ENCODE data around the gene PPP6R3. TPM values are rescaled to one million over a fixed set of nuclear protein-coding genes. Genes with fewer than 3 reads are reported as not detected.
"Not testable (repeated sequence)": the region's sequence is repeated elsewhere in the genome, so short reads cannot be mapped to it uniquely, and the experiment has no call there.

The PPP6R3 gene
- total and polyA plus RNA-seq, 2 experiments from 2014 or later = 31.5 to 108 TPM

DNA sequence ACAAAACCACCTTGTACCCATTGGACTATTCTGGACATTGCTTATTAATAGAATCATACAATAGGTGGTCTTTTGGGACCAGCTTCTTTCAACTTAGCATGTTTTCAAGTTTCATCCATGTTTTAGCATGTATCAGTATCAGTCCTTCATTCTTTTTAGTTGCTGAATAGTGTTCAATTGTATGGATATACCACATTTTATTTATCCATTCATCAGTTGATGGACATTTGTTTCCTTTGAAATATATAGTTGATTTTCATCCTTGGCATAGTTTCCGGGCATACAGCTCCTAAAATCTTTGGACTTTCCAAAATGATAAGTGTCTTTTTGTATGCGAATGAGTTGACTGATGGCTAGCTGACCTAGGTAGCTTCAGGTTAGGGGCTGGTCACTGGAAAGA, 12.2 kb downstream of the PPP6R3 start:
- Histone ChIP-seq H3K9me3 (ENCODE audit: low read depth) (no peaks in the 10 kb centered on the region), H3K4me1 (ENCODE audit: insufficient read depth) (peaks cover 17% of the 10 kb centered on the region), H3K27me3 (no peaks in the 10 kb centered on the region), H3K4me3 (no peak overlapping the region), H2AFZ (no peak overlapping the region), H3K27ac (no peak overlapping the region), H3K79me2 (peaks cover 92% of the 10 kb centered on the region), H3K9me2 (replicated peaks; ENCODE audit: insufficient read depth) (no peaks in the 10 kb centered on the region), H4K20me1 (ENCODE audit: insufficient read depth, poor library complexity, severe bottlenecking) (peaks cover 84% of the 10 kb centered on the region), H3K36me3 (replicated peaks; ENCODE audit: insufficient read depth, low read depth) (no peaks in the 10 kb centered on the region), H3K4me2 (no peak overlapping the region)
- TF ChIP-seq EZH2 (IDR thresholded peaks at IDR 0.05; ENCODE audit: borderline replicate concordance) (no peak), EZH2phosphoT487 (IDR thresholded peaks at IDR 0.05; ENCODE audit: low read depth, severe bottlenecking, unreplicated experiment) (no peak)
- TF ChIP-seq, protein P1, sequence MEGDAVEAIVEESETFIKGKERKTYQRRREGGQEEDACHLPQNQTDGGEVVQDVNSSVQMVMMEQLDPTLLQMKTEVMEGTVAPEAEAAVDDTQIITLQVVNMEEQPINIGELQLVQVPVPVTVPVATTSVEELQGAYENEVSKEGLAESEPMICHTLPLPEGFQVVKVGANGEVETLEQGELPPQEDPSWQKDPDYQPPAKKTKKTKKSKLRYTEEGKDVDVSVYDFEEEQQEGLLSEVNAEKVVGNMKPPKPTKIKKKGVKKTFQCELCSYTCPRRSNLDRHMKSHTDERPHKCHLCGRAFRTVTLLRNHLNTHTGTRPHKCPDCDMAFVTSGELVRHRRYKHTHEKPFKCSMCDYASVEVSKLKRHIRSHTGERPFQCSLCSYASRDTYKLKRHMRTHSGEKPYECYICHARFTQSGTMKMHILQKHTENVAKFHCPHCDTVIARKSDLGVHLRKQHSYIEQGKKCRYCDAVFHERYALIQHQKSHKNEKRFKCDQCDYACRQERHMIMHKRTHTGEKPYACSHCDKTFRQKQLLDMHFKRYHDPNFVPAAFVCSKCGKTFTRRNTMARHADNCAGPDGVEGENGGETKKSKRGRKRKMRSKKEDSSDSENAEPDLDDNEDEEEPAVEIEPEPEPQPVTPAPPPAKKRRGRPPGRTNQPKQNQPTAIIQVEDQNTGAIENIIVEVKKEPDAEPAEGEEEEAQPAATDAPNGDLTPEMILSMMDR (IDR thresholded peaks at IDR 0.05; ENCODE audit: poor library complexity) = no peak
- WGBS (ENCODE audit: low lambda C conversion rate, missing lambda C conversion rate) = 97% methylated on average over 2 of the region's 2 CpGs
- no peak for DNase-seq (ENCODE audit: low spot score)

DNA sequence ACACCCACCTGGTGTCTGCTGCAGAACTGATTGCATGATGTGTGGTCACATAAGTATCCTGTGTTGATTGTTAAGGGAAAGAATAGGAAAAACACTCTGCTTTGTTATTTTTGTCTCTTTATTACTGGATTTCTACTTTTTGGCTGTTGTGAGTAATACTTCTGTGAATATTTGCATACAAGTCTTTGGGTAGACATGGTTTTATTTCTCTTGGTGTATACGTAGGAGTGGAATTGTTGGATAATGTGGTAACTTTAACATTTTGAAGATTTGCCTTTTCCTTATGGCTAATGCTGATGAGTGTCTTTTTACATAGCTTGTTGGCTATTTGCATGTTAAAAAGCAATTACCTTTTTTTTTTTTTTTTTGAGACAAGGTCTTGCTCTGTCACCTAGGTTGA, 13.1 kb downstream of the PPP6R3 start:
- no peak for DNase-seq (ENCODE audit: low spot score)

DNA sequence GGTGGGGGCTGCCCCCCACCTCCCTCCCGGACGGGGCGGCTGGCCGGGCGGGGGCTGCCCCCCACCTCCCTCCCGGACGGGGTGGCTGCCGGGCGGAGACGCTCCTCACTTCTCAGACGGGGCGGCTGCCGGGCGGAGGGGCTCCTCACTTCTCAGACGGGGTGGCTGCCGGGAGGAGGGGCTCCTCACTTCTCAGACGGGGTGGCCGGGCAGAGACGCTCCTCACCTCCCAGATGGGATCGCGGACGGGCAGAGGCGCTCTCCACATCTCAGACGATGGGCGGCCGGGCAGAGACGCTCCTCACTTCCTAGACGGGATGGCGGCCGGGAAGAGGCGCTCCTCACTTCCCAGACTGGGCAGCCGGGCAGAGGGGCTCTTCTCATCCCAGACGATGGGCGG, 15.1 kb downstream of the PPP6R3 start:
- H3K9me2 ChIP-seq (replicated peaks; ENCODE audit: insufficient read depth); H3K27ac ChIP-seq; H3K9me3 ChIP-seq (ENCODE audit: low read depth); DNase-seq (ENCODE audit: low spot score); H3K27me3 ChIP-seq; H3K4me2 ChIP-seq; H2AFZ ChIP-seq; H3K36me3 ChIP-seq (replicated peaks; ENCODE audit: insufficient read depth, low read depth); H3K4me1 ChIP-seq (ENCODE audit: insufficient read depth); H3K4me3 ChIP-seq: not testable (repeated sequence)
- 100% methylated on average over 2 of the region's 34 CpGs for WGBS (ENCODE audit: low lambda C conversion rate, missing lambda C conversion rate)
- Histone ChIP-seq H4K20me1 (ENCODE audit: insufficient read depth, poor library complexity, severe bottlenecking) (peaks cover 83% of the 10 kb centered on the region), H3K79me2 (peaks cover 92% of the 10 kb centered on the region)

More for the DNA sequence above, 13.1 kb downstream of the PPP6R3 start:
- no peak for TF ChIP-seq EZH2 (IDR thresholded peaks at IDR 0.05; ENCODE audit: borderline replicate concordance)
- no peak for TF ChIP-seq EZH2phosphoT487 (IDR thresholded peaks at IDR 0.05; ENCODE audit: low read depth, severe bottlenecking, unreplicated experiment)
- TF ChIP-seq, protein P1 (IDR thresholded peaks at IDR 0.05; ENCODE audit: poor library complexity) = no peak
- H3K79me2 ChIP-seq = peaks cover 92% of the 10 kb centered on the region
- H3K4me2 ChIP-seq = no peak overlapping the region
- H3K4me3 ChIP-seq = no peak overlapping the region
- H3K9me2 ChIP-seq (replicated peaks; ENCODE audit: insufficient read depth) = no peaks in the 10 kb centered on the region
- H3K4me1 ChIP-seq (ENCODE audit: insufficient read depth) = peaks cover 13% of the 10 kb centered on the region
- no peaks in the 10 kb centered on the region for H3K9me3 ChIP-seq (ENCODE audit: low read depth)
- H4K20me1 ChIP-seq (ENCODE audit: insufficient read depth, poor library complexity, severe bottlenecking) = peaks cover 83% of the 10 kb centered on the region
- H2AFZ ChIP-seq = no peak overlapping the region
- H3K36me3 ChIP-seq (replicated peaks; ENCODE audit: insufficient read depth, low read depth) = no peaks in the 10 kb centered on the region
- H3K27me3 ChIP-seq = no peaks in the 10 kb centered on the region
- 89% methylated on average over 1 of the region's 1 CpG for WGBS (ENCODE audit: low lambda C conversion rate, missing lambda C conversion rate)
- H3K27ac ChIP-seq = no peak overlapping the region

DNA sequence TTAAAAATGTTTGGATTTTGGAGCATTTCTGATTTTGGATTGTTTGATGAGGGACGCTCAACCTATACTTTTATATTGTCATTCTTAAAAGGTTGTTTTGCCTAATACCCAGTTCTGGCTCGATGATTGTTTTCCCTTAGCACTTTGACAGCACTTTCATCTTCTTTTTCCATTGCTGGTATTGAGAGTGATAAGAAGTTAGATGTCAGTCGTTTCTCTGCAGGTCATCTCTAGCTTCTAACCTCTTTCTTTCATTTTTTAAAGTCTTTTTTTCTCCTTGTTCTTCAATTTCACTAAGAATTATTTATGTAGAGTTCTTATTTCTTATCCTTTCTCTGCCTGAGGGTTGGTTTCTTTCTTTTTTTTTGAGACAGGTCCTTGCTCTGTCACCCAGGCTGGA, 18.8 kb downstream of the PPP6R3 start:
- Histone ChIP-seq H3K36me3 (replicated peaks; ENCODE audit: insufficient read depth, low read depth) (no peaks in the 10 kb centered on the region), H3K27me3 (no peaks in the 10 kb centered on the region), H3K27ac (no peak overlapping the region), H3K79me2 (peaks cover 92% of the 10 kb centered on the region), H3K4me3 (no peak overlapping the region), H2AFZ (no peak overlapping the region), H4K20me1 (ENCODE audit: insufficient read depth, poor library complexity, severe bottlenecking) (peaks cover 83% of the 10 kb centered on the region), H3K4me2 (no peak overlapping the region), H3K9me3 (ENCODE audit: low read depth) (no peaks in the 10 kb centered on the region), H3K9me2 (replicated peaks; ENCODE audit: insufficient read depth) (no peaks in the 10 kb centered on the region), H3K4me1 (ENCODE audit: insufficient read depth) (peaks cover 4% of the 10 kb centered on the region)
- 95% methylated on average over 3 of the region's 3 CpGs for WGBS (ENCODE audit: low lambda C conversion rate, missing lambda C conversion rate)
- DNase-seq (ENCODE audit: low spot score) = no peak
- TF ChIP-seq, protein P1 (IDR thresholded peaks at IDR 0.05; ENCODE audit: poor library complexity) = no peak
- no peak for TF ChIP-seq EZH2 (IDR thresholded peaks at IDR 0.05; ENCODE audit: borderline replicate concordance)
- no peak for TF ChIP-seq EZH2phosphoT487 (IDR thresholded peaks at IDR 0.05; ENCODE audit: low read depth, severe bottlenecking, unreplicated experiment)
